Smooth muscle cell (in vitro differentiated cells): ENCODE data around the gene RAB4B. TPM values are rescaled to one million over a fixed set of nuclear protein-coding genes. Genes with fewer than 3 reads are reported as not detected.
"Not testable (repeated sequence)": the region's sequence is repeated elsewhere in the genome, so short reads cannot be mapped to it uniquely, and the experiment has no call there.

Experiments used
- DNase-seq: peaks from one replicate; lab custom pipeline; 2025; ENCODE audit not compliant: unreplicated experiment; lab: John Stamatoyannopoulos, UW
- H2AFZ ChIP-seq: fragments of 200-600 bp; sonication (generic); 2 replicates; pipeline ENCODE4 v1.6.0; 2016; ENCODE audit warnings: antibody characterized with exemption, low read depth, mild to moderate bottlenecking
- H3F3A ChIP-seq: fragments of 200-600 bp; sonication (generic); 2 replicates; pipeline ENCODE4 v1.6.0; 2017; ENCODE audit warnings: antibody characterized with exemption, low read depth
- H3K27ac ChIP-seq: fragments of 200-600 bp; sonication (generic); 2 replicates; pipeline ENCODE4 v1.5.1; 2016; ENCODE audit warnings: low read depth, mild to moderate bottlenecking
- H3K27me3 ChIP-seq: fragments of 200-600 bp; sonication (generic); 2 replicates; pipeline ENCODE4 v1.6.1; 2016; ENCODE audit warnings: low read depth, mild to moderate bottlenecking
- H3K36me3 ChIP-seq: fragments of 200-600 bp; sonication (generic); 2 replicates; pipeline ENCODE4 v1.5.1; 2016; ENCODE audit warnings: low read depth
- H3K4me1 ChIP-seq: fragments of 200-600 bp; sonication (generic); 2 replicates; pipeline ENCODE4 v1.5.1; 2016; ENCODE audit warnings: low read depth
- H3K4me2 ChIP-seq: fragments of 200-600 bp; sonication (generic); 2 replicates; pipeline ENCODE4 v1.6.0; 2016; ENCODE audit warnings: mild to moderate bottlenecking
- H3K4me3 ChIP-seq: fragments of 200-600 bp; sonication (generic); 2 replicates; pipeline ENCODE4 v1.5.1; 2016; ENCODE audit warnings: mild to moderate bottlenecking
- H3K79me2 ChIP-seq: fragments of 200-600 bp; sonication (generic); 2 replicates; pipeline ENCODE4 v1.6.0; 2016; ENCODE audit warnings: low read depth, mild to moderate bottlenecking
- H3K9ac ChIP-seq: fragments of 200-600 bp; sonication (generic); 2 replicates; pipeline ENCODE4 v1.6.0; 2016; ENCODE audit warnings: low read depth
- H3K9me3 ChIP-seq: fragments of 200-600 bp; sonication (generic); replicated peaks from 2 replicates; pipeline ENCODE4 v1.5.1; 2016; ENCODE audit warnings: low read depth
- H4K20me1 ChIP-seq: fragments of 200-600 bp; sonication (generic); 2 replicates; pipeline ENCODE4 v1.6.0; 2016; ENCODE audit warnings: low read depth
- WGBS: methylation state at CpG from one replicate; pipeline ENCODE4 v1.1.7; 2016; ENCODE audit warnings: low lambda C conversion rate; 5-methylcytosine and 5-hydroxymethylcytosine counted together
- polyA plus RNA-seq: library from polyadenylated mRNA; unstranded; fragments of >200 nt; fragmentation: Nextera tagmentation; extraction: Ambion mirVana; gene quantifications from 2 replicates; pipeline ENCODE4 v1.2.1, GENCODE V29; 2016
- total RNA-seq: library from RNA; depleted of rRNA; stranded (reverse); fragments of >200 nt; gene quantifications from 2 replicates; pipeline ENCODE4 v1.2.3, GENCODE V29; 2014

Gene RAB4B
- total and polyA plus RNA-seq, 2 experiments from 2014 or later, result 10.6 to 39.5 TPM

- H3K27ac ChIP-seq, H3K9ac ChIP-seq, H4K20me1 ChIP-seq, H3F3A ChIP-seq, H3K4me3 ChIP-seq, H3K27me3 ChIP-seq, H3K79me2 ChIP-seq, H3K9me3 ChIP-seq, DNase-seq, H3K36me3 ChIP-seq, H2AFZ ChIP-seq, H3K4me1 ChIP-seq: not testable (repeated sequence)
- H3K4me2 ChIP-seq, result peak overlapping the region; percentile 54
- 79% methylated on average over 8 of the region's 12 CpGs for WGBS
Measured at GRCh38 chr19:40842997-40843652, 65.1 kb downstream of the RAB4B start.

- not testable (repeated sequence) for H3K36me3 ChIP-seq, H2AFZ ChIP-seq, H3K4me3 ChIP-seq, H3K9me3 ChIP-seq, H3K27me3 ChIP-seq, H3K4me1 ChIP-seq, H3K27ac ChIP-seq, DNase-seq, H3K9ac ChIP-seq, H3K79me2 ChIP-seq, H3F3A ChIP-seq, H4K20me1 ChIP-seq
- WGBS, result 26% methylated on average over 16 of the region's 19 CpGs
- H3K4me2 ChIP-seq, result peak overlapping the region; percentile 54
Measured at GRCh38 chr19:40843653-40844052, 65.6 kb downstream of the RAB4B start.

Other genes starting within 250 kb of the RAB4B start
- 38.8 and 40.9 TPM in 2 replicates for gene SHKBP1, start 201.4 kb upstream of the RAB4B start, total RNA-seq
- gene SHKBP1, start 201.4 kb upstream of the RAB4B start, polyA plus RNA-seq, result 90.8 and 102 TPM in 2 replicates
- 28.5 and 38.5 TPM in 2 replicates for gene LTBP4, start 176.9 kb upstream of the RAB4B start, total RNA-seq
- gene LTBP4, start 176.9 kb upstream of the RAB4B start, polyA plus RNA-seq, result 170 and 188 TPM in 2 replicates
- 30.5 and 53.6 TPM in 2 replicates for gene NUMBL, start 87.6 kb upstream of the RAB4B start, total RNA-seq
- gene NUMBL, start 87.6 kb upstream of the RAB4B start, polyA plus RNA-seq, result 56.9 and 73.0 TPM in 2 replicates
- 17.7 and 26.0 TPM in 2 replicates for gene COQ8B, start 61.4 kb upstream of the RAB4B start, total RNA-seq
- 20.7 and 21.2 TPM in 2 replicates for gene COQ8B, start 61.4 kb upstream of the RAB4B start, polyA plus RNA-seq
- 22.0 and 24.1 TPM in 2 replicates for gene ITPKC, start 61.1 kb upstream of the RAB4B start, total RNA-seq
- 25.0 and 31.9 TPM in 2 replicates for gene ITPKC, start 61.1 kb upstream of the RAB4B start, polyA plus RNA-seq
- gene ACTMAP, start 27.8 kb upstream of the RAB4B start, total RNA-seq, result 2.0 and 2.9 TPM in 2 replicates
- 8.6 and 8.7 TPM in 2 replicates for gene ACTMAP, start 27.8 kb upstream of the RAB4B start, polyA plus RNA-seq
- 30.3 and 39.3 TPM in 2 replicates for gene SNRPA, start 27.0 kb upstream of the RAB4B start, total RNA-seq
- 87.7 TPM in 2 replicates for gene SNRPA, start 27.0 kb upstream of the RAB4B start, polyA plus RNA-seq
- 3.8 TPM in 1 of 2 replicates, not detected in the other for gene MIA, start 2.7 kb upstream of the RAB4B start, total RNA-seq
- gene MIA, start 2.7 kb upstream of the RAB4B start, polyA plus RNA-seq, result 2.4 and 4.0 TPM in 2 replicates
- gene EGLN2, start 20.9 kb downstream of the RAB4B start, total RNA-seq, result 25.1 and 26.7 TPM in 2 replicates
- 77.1 and 90.5 TPM in 2 replicates for gene EGLN2, start 20.9 kb downstream of the RAB4B start, polyA plus RNA-seq
- not detected in 2 replicates for gene CYP2A6, start 72.2 kb downstream of the RAB4B start, total RNA-seq
- gene CYP2A6, start 72.2 kb downstream of the RAB4B start, polyA plus RNA-seq, result not detected in 2 replicates
- not detected in 2 replicates for gene CYP2A7, start 104.0 kb downstream of the RAB4B start, total RNA-seq
- not detected in 2 replicates for gene CYP2A7, start 104.0 kb downstream of the RAB4B start, polyA plus RNA-seq
- not detected in 2 replicates for gene CYP2B6, start 213.0 kb downstream of the RAB4B start, total RNA-seq
- not detected in 2 replicates for gene CYP2B6, start 213.0 kb downstream of the RAB4B start, polyA plus RNA-seq